DOHH2 (cell line): ENCODE results near the gene MAOA.
"Not testable (repeated sequence)": the region's sequence is repeated elsewhere in the genome, so short reads cannot be mapped to it uniquely, and the experiment has no call there.

Experiments used
- H3F3A ChIP-seq: fragments of 200-600 bp; sonication (generic), shearing (Covaris generic); 2 replicates; pipeline ENCODE4 v1.6.0; 2016; ENCODE audit warnings: antibody characterized with exemption, mild to moderate bottlenecking; ENCODE audit not compliant: control insufficient read depth, insufficient read depth
- H3K27ac ChIP-seq: fragments of 200-600 bp; sonication (generic); 2 replicates; pipeline ENCODE4 v1.5.1; 2014; ENCODE audit warnings: low read depth, mild to moderate bottlenecking, low read length, moderate library complexity
- H3K27me3 ChIP-seq: fragments of 200-600 bp; sonication (generic); 2 replicates; pipeline ENCODE4 v1.6.1; 2014; ENCODE audit warnings: mild to moderate bottlenecking, low read length, mixed read lengths; ENCODE audit not compliant: control insufficient read depth
- H3K36me3 ChIP-seq: fragments of 200-600 bp; sonication (generic); 2 replicates; pipeline ENCODE4 v1.6.1; 2014; ENCODE audit warnings: mild to moderate bottlenecking, low read length, moderate library complexity, mixed read lengths; ENCODE audit not compliant: control insufficient read depth
- H3K4me1 ChIP-seq: fragments of 200-600 bp; sonication (generic); 2 replicates; pipeline ENCODE4 v1.6.1; 2014; ENCODE audit warnings: mild to moderate bottlenecking, low read length, mixed read lengths; ENCODE audit not compliant: control insufficient read depth
- H3K4me2 ChIP-seq: fragments of 200-600 bp; sonication (generic); 2 replicates; pipeline ENCODE4 v1.6.0; 2014; ENCODE audit warnings: mild to moderate bottlenecking, low read length, moderate library complexity
- H3K4me3 ChIP-seq: fragments of 200-600 bp; sonication (generic); 2 replicates; pipeline ENCODE4 v1.5.1; 2014; ENCODE audit warnings: mild to moderate bottlenecking, low read length, mixed read lengths
- H3K79me2 ChIP-seq: fragments of 200-600 bp; sonication (generic); 2 replicates; pipeline ENCODE4 v1.6.1; 2014; ENCODE audit warnings: mild to moderate bottlenecking, low read length, mixed read lengths; ENCODE audit not compliant: control insufficient read depth
- H3K9me2 ChIP-seq: fragments of 200-600 bp; sonication (generic); replicated peaks from 2 replicates; pipeline ENCODE4 v1.6.1; 2014; ENCODE audit warnings: mild to moderate bottlenecking, low read length, mixed read lengths; ENCODE audit not compliant: control insufficient read depth
- H3K9me3 ChIP-seq: fragments of 200-600 bp; sonication (generic); 2 replicates; pipeline ENCODE4 v1.6.1; 2014; ENCODE audit warnings: antibody characterized with exemption, low read length, mixed read lengths; ENCODE audit not compliant: control insufficient read depth, insufficient read depth
- H4K20me1 ChIP-seq: fragments of 200-600 bp; sonication (generic); 2 replicates; pipeline ENCODE4 v1.6.0; 2014; ENCODE audit warnings: low read depth, mild to moderate bottlenecking, antibody characterized with exemption, low read length, moderate library complexity; ENCODE audit not compliant: control insufficient read depth, insufficient read depth
- EZH2phosphoT487 ChIP-seq: fragments of 200-600 bp; sonication (generic); IDR thresholded peaks from 2 replicates; pipeline ENCODE4 v1.6.1; 2017; ENCODE audit warnings: borderline replicate concordance, mild to moderate bottlenecking, antibody characterized with exemption, low read length, moderate library complexity, mixed read lengths
- TF ChIP-seq, protein P1 (sequence below): fragments of 200-600 bp; sonication (generic); IDR thresholded peaks from one replicate; pipeline ENCODE4 v1.5.1; 2014; ENCODE audit warnings: antibody characterized with exemption, mild to moderate bottlenecking, low read depth, low read length; ENCODE audit not compliant: poor library complexity, severe bottlenecking

Gene MAOA

DNA sequence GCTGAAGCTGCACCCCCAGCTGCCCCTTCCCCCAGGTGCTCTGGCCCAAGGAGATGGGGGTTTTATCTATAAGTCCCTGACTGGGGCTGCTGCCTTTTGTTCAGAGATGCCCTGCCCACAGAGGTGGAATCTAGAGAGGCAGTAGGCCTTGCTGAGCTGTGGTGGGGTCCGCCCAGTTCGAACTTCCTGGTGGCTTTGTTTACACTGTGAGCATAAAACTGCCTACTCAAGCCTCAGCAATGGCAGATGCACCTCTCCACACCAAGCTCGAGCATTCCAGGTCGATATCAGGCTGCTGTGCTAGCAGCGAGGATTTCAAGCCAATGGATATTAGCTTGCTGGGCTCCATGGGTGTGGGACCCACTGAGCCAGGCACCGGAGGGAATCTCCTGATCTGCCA lies 71.2 kb downstream of the MAOA start:
- H3K79me2 ChIP-seq, H3K36me3 ChIP-seq, H3K27ac ChIP-seq, H3K9me2 ChIP-seq, H4K20me1 ChIP-seq, H3K27me3 ChIP-seq, H3K4me1 ChIP-seq, H3F3A ChIP-seq, H3K4me2 ChIP-seq, H3K9me3 ChIP-seq, H3K4me3 ChIP-seq: not testable (repeated sequence)

DNA sequence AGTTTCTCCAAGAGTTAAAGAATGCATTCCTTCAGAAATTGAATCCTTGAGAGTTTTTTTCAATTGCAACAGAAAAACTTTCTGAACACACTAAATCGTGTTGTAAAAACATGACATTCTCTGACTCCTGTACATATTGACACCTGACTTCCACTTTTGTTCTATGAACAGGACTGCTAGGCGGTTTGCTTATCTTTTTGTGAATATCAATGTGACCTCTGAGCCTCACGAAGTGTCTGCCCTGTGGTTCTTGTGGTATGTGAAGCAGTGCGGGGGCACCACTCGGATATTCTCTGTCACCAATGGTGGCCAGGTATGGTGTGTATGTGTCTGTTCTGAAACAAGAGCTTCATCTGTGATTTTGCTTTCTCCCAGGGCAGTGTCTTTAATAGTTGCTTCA lies 71.9 kb downstream of the MAOA start:
- no peaks in the 10 kb centered on the region for H3K79me2 ChIP-seq
- no peak overlapping the region for H3K4me3 ChIP-seq
- no peak overlapping the region for H3K4me2 ChIP-seq
- TF ChIP-seq EZH2phosphoT487, result no peak
- TF ChIP-seq, protein P1, sequence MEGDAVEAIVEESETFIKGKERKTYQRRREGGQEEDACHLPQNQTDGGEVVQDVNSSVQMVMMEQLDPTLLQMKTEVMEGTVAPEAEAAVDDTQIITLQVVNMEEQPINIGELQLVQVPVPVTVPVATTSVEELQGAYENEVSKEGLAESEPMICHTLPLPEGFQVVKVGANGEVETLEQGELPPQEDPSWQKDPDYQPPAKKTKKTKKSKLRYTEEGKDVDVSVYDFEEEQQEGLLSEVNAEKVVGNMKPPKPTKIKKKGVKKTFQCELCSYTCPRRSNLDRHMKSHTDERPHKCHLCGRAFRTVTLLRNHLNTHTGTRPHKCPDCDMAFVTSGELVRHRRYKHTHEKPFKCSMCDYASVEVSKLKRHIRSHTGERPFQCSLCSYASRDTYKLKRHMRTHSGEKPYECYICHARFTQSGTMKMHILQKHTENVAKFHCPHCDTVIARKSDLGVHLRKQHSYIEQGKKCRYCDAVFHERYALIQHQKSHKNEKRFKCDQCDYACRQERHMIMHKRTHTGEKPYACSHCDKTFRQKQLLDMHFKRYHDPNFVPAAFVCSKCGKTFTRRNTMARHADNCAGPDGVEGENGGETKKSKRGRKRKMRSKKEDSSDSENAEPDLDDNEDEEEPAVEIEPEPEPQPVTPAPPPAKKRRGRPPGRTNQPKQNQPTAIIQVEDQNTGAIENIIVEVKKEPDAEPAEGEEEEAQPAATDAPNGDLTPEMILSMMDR, result no peak
- no peaks in the 10 kb centered on the region for H3K36me3 ChIP-seq
- no peaks in the 10 kb centered on the region for H3K4me1 ChIP-seq
- H3K27ac ChIP-seq, result no peak overlapping the region
- H3F3A ChIP-seq, result no peaks in the 10 kb centered on the region
- no peaks in the 10 kb centered on the region for H3K9me3 ChIP-seq
- H4K20me1 ChIP-seq, result no peaks in the 10 kb centered on the region
- H3K27me3 ChIP-seq, result no peaks in the 10 kb centered on the region
- no peaks in the 10 kb centered on the region for H3K9me2 ChIP-seq

DNA sequence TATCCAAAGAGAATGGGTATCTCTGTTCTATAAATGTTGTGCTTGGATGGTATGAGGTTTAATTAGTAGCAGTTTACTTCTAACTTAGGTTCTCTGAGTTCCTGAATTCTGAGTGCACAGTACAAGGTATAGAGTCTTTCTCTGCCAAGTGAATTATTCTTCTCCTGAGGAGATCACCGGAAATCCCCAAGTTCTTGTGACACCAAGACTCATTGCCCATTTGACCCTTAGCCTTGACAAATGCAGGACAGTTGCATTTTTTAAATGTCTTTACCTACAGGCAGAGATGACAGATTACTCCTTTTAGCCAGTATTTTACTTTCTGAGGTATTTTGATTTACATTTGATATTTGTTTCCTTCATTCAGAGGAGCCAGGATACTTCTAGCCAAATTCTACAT lies 72.9 kb downstream of the MAOA start:
- Histone ChIP-seq H3K36me3 (no peaks in the 10 kb centered on the region), H3F3A (no peaks in the 10 kb centered on the region), H4K20me1 (no peaks in the 10 kb centered on the region), H3K9me3 (no peaks in the 10 kb centered on the region), H3K4me3 (no peak overlapping the region), H3K4me2 (no peak overlapping the region), H3K27me3 (no peaks in the 10 kb centered on the region), H3K27ac (no peak overlapping the region), H3K79me2 (no peaks in the 10 kb centered on the region), H3K9me2 (no peaks in the 10 kb centered on the region), H3K4me1 (no peaks in the 10 kb centered on the region)
- TF ChIP-seq, protein P1, result no peak
- no peak for TF ChIP-seq EZH2phosphoT487

DNA sequence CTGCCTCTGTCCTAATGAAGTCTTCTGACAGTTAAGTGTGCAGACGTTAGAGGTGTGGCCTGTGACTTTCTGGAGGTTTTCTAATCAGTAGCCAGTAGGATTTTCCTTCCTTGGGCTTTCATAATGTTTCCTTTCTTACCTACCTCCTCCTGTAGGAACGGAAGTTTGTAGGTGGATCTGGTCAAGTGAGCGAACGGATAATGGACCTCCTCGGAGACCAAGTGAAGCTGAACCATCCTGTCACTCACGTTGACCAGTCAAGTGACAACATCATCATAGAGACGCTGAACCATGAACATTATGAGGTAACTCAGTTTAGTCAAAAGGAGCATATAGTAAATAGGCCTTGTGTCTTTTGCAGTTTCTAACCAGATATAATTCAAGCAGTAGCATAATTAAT lies 75.0 kb downstream of the MAOA start:
- Histone ChIP-seq H3K4me1 (no peaks in the 10 kb centered on the region), H3F3A (no peaks in the 10 kb centered on the region), H3K9me2 (no peaks in the 10 kb centered on the region), H3K4me3 (no peak overlapping the region), H3K4me2 (no peak overlapping the region), H4K20me1 (no peaks in the 10 kb centered on the region), H3K36me3 (no peaks in the 10 kb centered on the region), H3K27me3 (no peaks in the 10 kb centered on the region), H3K27ac (no peak overlapping the region), H3K79me2 (no peaks in the 10 kb centered on the region), H3K9me3 (no peaks in the 10 kb centered on the region)
- TF ChIP-seq EZH2phosphoT487, result no peak
- TF ChIP-seq, protein P1, result no peak
